Left colon (tissue), 2 donors: ENCODE data around the gene MACROD2. TPM values are rescaled to one million over a fixed set of nuclear protein-coding genes. Genes with fewer than 3 reads are reported as not detected.

ENCODE experiments used
- ATAC-seq: fragments of 200-7000 bp; cut with Tn5 transposase; one replicate; pipeline ENCODE4 v1.9.1; 2020; ENCODE audit warnings: mild to moderate bottlenecking, moderate library complexity
- DNase-seq, 2 donors: peaks; one replicate each; pipeline ENCODE4 v3.0.0-alpha.2; 2020
- intact Hi-C, 2 donors: fragments of 100-400 bp; cut with DNase I in 1 of 2; cut with micrococcal nuclease in 1 of 2; formaldehyde crosslinking; loops; one replicate each; pipeline versions ENCODE4 v1.11.2 to v1.14.0; 2022; cut with DNase I, micrococcal nuclease
- total RNA-seq, 2 donors: library from RNA; stranded (reverse); fragmentation: NEBNext Ultra II Directional; extraction: Animal tissue kit (Norgen Biotek cat#: 25700); gene quantifications; one replicate each; pipeline ENCODE4 v1.2.1, GENCODE V29; 2021
- donor health status: DM: no; HTN: no; CAD: no.
- donor health status: DM: yes; HTN: yes; CAD: no.

MACROD2 gene
- total RNA-seq, 2 donors from 2014 or later = 5.2 to 6.6 TPM

DNA sequence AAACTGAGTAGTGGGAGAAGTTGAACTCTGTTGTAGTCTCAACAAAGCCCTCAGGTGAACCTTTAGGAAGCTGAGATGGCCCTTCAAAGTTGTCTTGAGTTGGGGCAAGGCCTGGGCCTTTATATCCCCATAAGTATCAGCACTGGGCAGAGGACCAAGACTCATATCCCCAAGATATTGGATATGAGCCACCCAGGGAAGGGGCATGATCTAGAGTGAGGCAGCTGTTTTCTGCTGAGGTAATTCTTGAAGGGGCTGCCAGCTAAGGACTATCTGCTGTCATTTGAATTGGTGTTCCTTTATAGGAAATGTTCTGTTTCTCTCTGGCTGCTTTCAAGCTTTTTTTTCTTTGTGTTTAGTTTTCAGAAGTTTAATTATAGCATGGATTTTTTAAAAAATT is 482.8 kb downstream of the MACROD2 start:
- DNase-seq (no peak), ATAC-seq (no peak)

DNA sequence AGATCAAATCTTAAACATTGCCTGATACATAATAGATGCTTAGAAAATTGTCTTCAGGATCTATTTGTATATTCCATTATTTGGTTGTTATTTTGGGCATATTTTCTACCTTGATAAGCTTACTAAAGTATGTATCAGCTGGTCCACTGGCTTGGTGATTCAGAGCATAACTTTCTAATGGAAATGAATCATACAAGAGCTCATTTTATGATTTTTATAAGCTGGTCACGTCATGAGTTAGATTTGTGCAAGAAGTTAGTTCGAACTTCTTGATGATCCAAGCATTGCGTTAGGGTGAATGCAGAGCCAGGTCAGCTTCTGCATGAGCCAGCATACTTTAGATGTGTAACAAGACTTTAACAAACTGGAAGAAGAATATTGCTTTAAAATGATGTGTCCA is 486.5 kb downstream of the MACROD2 start:
- DNase-seq = no peak
- intact Hi-C loops = no loop called here
- ATAC-seq = no peak

More for the DNA sequence above, 482.8 kb downstream of the MACROD2 start:
- intact Hi-C loops = no loop called here

GRCh38 chr20:14488212-14488611 is 492.9 kb downstream of the MACROD2 start:
- ATAC-seq (no peak), DNase-seq (no peak)

GRCh38 chr20:14488756-14489479 is 493.6 kb downstream of the MACROD2 start:
- intact Hi-C loops = no loop called here
- DNase-seq = no peak
- ATAC-seq = no peak

More at GRCh38 chr20:14488212-14488611, 492.9 kb downstream of the MACROD2 start:
- intact Hi-C loops = no loop called here

- no peak for DNase-seq
- intact Hi-C loops = no loop called here
- ATAC-seq = no peak
These were observed 494.2 kb downstream of the MACROD2 start for GRCh38 chr20:14489544-14489943.

GRCh38 chr20:14491436-14491835 is 496.1 kb downstream of the MACROD2 start:
- DNase-seq (no peak), ATAC-seq (no peak)
- intact Hi-C loops = no loop called here

- DNase-seq (no peak), ATAC-seq (no peak)
- intact Hi-C loops = no loop called here
These were observed 498.1 kb downstream of the MACROD2 start for GRCh38 chr20:14493408-14493807.

DNA sequence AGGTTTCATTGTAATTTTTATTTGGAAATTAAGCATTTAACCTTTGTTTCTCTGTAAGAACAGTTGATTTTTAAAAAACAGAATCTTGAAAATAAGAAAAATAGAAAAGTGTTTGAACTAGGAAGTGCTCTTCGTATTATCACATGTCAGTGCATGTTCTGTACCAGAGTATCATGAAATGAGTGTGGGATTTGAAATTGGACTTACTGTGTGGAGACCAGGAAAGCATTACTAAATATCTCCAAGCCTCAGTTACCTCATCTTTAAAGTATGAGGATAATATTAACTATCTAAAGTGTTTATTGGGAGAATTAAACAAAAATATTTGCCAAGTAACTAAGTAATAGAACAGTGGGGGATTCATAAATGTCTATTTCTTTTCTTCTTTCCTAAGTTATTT is 499.0 kb downstream of the MACROD2 start:
- intact Hi-C loops = no loop called here
- DNase-seq (no peak), ATAC-seq (no peak)

DNA sequence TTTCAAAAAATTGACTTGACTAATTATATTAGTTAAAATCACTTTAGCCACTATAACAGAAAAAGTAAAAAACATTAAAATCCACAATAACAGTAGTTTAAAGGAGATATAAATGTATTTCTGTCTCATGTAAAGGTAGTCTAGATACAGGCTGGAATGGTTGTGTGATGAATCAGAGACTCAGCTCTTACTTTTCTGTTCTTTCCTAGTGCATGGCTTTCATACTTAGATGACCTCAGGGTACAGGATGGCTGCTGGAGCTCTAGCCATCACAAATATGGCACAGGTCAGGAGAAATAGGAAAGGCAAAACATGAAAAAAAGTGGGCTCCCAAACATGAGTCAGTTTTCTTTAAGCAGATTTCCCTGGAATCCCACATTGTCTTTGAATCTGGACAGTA is 499.8 kb downstream of the MACROD2 start:
- no peak for ATAC-seq
- intact Hi-C loops = no loop called here

GRCh38 chr20:14497004-14497403 is 501.7 kb downstream of the MACROD2 start:
- intact Hi-C loops = no loop called here
- ATAC-seq = no peak
- no peak for DNase-seq

More for the DNA sequence above, 499.8 kb downstream of the MACROD2 start:
- no peak for DNase-seq

DNA sequence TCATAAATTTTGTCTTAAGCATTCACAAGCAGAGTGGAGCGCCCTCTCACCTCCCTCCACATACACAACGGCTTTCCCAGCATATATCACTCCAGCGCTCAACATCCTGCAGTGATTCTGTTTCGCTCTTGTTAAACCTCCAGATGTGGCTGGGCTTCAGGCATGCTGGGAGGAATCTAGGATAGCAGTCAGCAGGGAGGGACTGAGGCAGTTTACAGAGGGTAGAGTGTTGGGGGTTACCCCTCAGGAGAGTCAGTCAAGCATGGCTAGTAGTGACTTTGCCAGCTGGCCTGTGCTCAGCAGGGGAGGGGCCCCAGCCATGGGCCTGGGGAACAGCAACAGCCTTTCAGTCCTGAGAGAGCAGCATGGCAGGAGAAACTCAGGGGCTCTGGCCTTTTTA is 503.5 kb downstream of the MACROD2 start:
- DNase-seq (no peak), ATAC-seq (no peak)
- intact Hi-C loops = no loop called here

DNA sequence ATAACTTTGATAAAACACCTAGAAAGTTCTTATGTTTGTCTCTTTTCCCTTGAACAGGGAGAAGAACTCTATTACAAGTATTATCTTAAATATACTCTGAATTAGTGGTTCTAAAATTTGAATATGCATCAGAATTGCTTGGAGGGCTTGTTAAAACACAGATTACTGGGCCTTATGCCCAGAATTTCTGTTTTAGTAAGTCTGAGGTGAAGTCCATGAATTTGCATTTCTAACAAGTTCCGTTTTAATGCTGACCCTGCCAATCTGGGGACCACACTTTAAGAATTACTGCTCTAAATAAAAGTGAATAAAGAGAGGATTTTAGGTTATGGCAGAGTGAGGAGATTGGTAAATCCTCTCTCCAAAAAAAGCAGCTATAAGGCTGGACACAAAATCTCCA is 510.2 kb downstream of the MACROD2 start:
- intact Hi-C loops = no loop called here
- ATAC-seq (no peak), DNase-seq (no peak)

DNA sequence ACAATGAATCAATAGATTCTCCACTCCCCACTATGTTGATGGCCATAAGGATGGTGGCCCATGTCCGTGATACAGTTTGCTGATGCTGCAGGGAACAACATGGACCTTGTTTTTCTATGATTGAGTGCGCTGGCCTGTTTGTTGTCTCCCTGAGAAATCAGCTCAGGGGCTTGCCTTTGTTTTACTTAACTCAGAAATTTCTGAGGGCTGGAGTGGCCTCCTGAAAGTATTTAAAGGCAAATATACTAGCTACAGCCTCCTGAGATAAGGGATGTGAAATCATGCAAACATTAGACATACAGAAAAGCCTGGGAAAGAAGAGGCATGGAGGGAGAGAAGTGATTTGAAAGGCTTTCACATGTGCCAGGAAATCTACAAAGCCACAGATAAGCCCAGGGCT is 512.4 kb downstream of the MACROD2 start:
- intact Hi-C loops = no loop called here
- DNase-seq (no peak), ATAC-seq (no peak)

DNA sequence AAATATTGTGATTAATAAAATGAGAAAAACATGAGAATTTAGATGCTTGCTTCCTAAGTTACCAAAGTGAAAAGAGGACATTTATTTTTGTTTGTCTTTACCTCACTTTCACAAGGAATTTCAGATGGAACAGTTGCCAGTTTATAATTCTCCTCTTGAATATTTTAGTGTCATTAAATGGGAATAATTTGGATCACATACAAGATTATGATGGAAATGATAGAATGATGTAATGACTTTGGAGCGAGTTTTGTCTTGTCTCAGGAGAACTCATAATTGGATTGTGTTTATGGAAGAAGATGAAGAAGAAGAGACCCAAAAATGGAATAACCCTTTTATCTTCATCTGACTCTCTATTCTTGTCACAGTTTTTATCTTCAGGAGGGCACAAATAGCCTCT is 515.0 kb downstream of the MACROD2 start:
- no peak for DNase-seq
- intact Hi-C loops = no loop called here
- ATAC-seq = no peak

GRCh38 chr20:14512839-14513238 is 517.5 kb downstream of the MACROD2 start:
- ATAC-seq = no peak
- no peak for DNase-seq
- intact Hi-C loops = no loop called here

DNA sequence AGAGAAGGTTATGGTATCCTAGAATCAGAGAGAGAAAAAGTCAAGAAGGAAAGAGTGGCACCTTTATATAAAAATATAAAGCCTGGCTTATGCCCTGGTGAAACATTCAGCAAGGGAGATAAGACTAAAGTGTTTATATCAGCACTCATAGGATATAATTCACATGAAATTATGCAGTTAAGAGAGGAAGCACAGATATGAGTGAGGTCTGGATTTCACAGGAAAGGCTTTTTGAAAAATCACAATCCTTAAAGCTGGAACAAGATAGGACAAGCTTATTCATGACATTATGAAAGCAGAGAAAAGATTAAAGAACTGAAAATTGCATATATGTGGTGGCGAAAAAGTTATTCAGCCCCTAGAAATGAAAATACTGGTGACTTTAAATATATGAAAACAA is 523.3 kb downstream of the MACROD2 start:
- ATAC-seq (no peak), DNase-seq (no peak)
- intact Hi-C loops = no loop called here

- no peak for ATAC-seq
- intact Hi-C loops = no loop called here
- DNase-seq = no peak
These were observed 525.7 kb downstream of the MACROD2 start for GRCh38 chr20:14521016-14521415.

DNA sequence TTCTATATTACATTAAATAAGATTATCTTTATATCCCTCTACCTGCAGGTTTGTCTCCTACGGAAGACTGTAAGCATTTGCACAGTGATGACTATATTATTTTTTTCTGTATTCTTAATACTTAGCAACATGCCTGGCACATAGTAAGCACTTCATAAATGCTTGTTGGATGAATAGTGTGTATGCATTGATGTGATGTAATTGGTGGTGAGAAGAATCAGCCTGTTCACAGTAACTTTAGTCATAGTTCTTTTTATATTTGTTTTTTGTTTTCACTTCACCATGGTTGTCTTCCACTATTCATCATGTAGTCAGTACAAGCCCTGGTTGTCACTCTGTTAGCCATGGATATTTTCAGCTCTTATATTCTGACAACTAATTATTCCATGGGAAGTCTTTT is 526.1 kb downstream of the MACROD2 start:
- intact Hi-C loops = no loop called here
- no peak for ATAC-seq
- no peak for DNase-seq

GRCh38 chr20:14522595-14522994 is 527.3 kb downstream of the MACROD2 start:
- DNase-seq (no peak), ATAC-seq (no peak)
- intact Hi-C loops = no loop called here

DNA sequence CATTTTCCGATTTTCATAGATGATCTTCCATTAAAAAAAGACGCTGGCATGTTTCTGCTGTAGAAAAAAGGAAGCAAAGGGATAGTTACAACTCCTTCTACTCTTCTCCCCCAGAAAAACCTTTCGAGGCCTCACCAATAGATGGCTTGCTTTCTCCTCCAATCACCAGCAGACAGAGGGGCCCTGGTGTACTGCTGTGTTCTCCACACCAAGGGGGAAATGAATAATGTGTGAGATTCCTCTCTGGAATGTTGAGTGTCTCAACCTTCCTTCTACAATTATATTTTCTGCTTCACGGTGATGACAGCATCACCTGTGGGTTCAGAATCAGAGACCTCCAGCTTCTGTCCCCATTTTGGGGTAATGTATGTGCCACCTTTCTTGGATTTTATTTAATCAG is 527.8 kb downstream of the MACROD2 start:
- no peak for DNase-seq
- intact Hi-C loops = no loop called here
- no peak for ATAC-seq

DNA sequence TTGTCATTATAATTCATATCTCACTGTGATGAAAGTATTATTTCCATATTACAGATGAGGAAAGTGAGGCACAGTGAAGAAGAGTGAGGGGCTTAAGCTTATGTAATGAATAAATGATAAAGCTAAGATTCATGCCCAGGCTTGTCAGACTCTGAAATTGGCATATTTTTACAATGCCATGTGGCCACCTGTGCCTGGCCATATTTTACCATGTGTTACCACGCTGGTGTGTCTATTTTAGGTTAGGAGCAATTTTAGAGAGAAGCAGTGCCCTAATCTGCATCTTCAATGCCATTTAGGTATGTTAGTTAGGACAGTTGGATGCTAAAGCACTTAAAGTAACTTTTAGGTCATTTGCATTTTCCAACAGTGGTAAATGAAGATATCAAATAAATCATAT is 530.1 kb downstream of the MACROD2 start:
- ATAC-seq (no peak), DNase-seq (no peak)
- intact Hi-C loops = no loop called here
